Fibroblast of the aortic adventitia (primary cell): ENCODE data around the gene ADGRB3. TPM values are rescaled to one million over a fixed set of nuclear protein-coding genes. Genes with fewer than 3 reads are reported as not detected.

Source experiments
- DNase-seq: peaks from one replicate; pipeline ENCODE4 v3.0.0-alpha.2; 2010; ENCODE audit warnings: low read depth
- H3K4me3 ChIP-seq: 2 replicates; pipeline ENCODE4 v1.5.1; 2011; ENCODE audit warnings: low read depth, mild to moderate bottlenecking, control low read depth, low read length, moderate library complexity
- total RNA-seq: library from RNA; depleted of rRNA; stranded (reverse); fragments of >200 nt; gene quantifications from 2 replicates; pipeline ENCODE4 v1.2.3, GENCODE V29; 2012; ENCODE audit warnings: low replicate concordance
- TF ChIP-seq, protein P1 (sequence below): IDR thresholded peaks from 2 replicates; pipeline ENCODE4 v1.5.1; 2011; ENCODE audit warnings: mild to moderate bottlenecking, low read length, control low read depth, inconsistent platforms; ENCODE audit not compliant: insufficient read depth

The ADGRB3 gene
- total RNA-seq, 1 donor, result 1.4 TPM

DNA sequence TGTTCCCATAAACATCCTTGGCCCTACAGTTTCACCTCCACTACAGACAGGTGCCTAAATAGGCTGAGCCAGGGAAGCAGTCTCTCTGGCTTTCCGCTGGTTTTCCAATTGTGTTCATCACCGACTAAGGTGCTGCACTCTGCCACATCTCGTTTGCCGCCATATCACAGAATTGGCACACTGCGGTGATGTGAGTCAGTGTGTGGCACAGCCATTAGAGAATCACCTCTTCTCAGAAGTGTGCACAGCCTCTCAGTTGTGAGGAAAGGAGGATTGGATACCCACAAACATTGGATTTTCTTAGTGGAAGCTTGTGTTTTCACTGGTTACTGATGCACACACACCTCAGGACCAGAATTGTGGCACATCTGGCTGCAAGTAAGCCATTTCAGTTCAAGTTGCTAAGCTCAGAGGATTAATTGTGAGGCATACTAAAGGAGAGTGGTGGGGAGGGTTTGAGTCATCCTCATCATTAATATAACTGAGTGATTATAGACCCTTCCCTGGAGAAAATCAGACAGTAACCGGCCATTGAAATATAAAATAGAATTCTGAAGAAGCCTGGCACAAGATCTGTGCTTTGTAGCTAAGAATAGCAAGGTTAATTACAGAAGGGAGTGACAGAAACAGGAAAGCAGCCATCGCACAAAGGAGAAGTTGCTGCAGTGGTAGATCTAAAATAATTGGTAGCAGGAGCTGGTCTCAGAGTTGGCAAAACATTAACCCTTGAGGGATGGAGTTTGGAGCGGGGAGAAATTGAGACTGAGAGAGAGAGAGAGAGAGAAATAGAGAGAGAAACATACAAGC is 654.8 kb downstream of the ADGRB3 start:
- no peak for DNase-seq
- no peak overlapping the region for H3K4me3 ChIP-seq
- TF ChIP-seq, protein P1, sequence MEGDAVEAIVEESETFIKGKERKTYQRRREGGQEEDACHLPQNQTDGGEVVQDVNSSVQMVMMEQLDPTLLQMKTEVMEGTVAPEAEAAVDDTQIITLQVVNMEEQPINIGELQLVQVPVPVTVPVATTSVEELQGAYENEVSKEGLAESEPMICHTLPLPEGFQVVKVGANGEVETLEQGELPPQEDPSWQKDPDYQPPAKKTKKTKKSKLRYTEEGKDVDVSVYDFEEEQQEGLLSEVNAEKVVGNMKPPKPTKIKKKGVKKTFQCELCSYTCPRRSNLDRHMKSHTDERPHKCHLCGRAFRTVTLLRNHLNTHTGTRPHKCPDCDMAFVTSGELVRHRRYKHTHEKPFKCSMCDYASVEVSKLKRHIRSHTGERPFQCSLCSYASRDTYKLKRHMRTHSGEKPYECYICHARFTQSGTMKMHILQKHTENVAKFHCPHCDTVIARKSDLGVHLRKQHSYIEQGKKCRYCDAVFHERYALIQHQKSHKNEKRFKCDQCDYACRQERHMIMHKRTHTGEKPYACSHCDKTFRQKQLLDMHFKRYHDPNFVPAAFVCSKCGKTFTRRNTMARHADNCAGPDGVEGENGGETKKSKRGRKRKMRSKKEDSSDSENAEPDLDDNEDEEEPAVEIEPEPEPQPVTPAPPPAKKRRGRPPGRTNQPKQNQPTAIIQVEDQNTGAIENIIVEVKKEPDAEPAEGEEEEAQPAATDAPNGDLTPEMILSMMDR, result no peak

DNA sequence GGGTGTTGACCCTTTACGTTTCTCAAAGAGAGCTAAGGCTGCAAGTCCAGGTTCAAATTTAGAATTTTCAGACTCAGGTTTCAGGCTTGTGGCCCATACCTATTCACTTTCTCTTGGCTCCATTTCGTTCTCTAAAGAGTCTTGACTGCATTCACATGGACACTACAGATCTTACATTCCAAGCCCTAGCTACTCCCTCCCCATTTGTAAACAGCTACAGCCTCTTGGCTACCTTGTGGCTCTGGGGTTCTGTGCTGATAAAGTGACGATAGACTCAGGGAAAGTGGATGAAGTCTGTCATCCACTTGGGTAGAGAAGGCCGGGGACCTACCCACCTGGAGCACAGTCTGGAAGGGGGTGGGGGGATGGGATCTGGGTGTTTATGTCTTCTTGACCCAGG is 658.4 kb downstream of the ADGRB3 start:
- H3K4me3 ChIP-seq, result no peak overlapping the region
- DNase-seq, result no peak
- TF ChIP-seq, protein P1, result no peak

DNA sequence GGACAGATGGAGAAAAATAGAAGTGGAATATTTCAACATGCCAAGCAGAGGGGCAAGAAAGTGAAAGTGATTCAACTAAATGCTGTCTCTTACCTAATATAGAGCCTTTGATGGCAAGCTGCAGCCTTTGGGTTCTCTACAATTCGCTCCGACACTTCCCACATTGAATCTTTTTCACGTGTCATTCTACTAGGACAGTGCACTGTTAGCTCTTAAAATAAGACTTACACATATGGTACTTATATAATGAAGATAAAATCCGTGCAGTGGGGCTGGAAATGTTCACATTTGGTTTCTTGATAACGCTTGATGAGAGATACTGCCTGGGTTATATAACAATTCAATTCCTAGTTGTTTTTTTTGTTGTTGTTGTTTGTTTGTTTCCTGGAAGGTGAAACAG is 659.3 kb downstream of the ADGRB3 start:
- TF ChIP-seq, protein P1, result no peak

GRCh38 chr6:69294862-69295261 is 659.8 kb downstream of the ADGRB3 start:
- TF ChIP-seq, protein P1, result no peak
- H3K4me3 ChIP-seq, result no peak overlapping the region
- no peak for DNase-seq

More for the DNA sequence above, 659.3 kb downstream of the ADGRB3 start:
- DNase-seq, result no peak
- H3K4me3 ChIP-seq, result no peak overlapping the region

GRCh38 chr6:69303382-69303781 is 668.3 kb downstream of the ADGRB3 start:
- no peak for DNase-seq
- TF ChIP-seq, protein P1, result no peak
- H3K4me3 ChIP-seq, result no peak overlapping the region

- TF ChIP-seq, protein P1, result no peak
- no peak overlapping the region for H3K4me3 ChIP-seq
- no peak for DNase-seq
These were observed 670.4 kb downstream of the ADGRB3 start for GRCh38 chr6:69305456-69305855.
